Measurements from ENCODE around the gene NTRK3.

- TF ChIP-seq CTCF (conservative IDR thresholded peaks at IDR 0.05), result no peak
- no peak for TF ChIP-seq EZH2 (IDR thresholded peaks at IDR 0.05; ENCODE audit: low read depth)
These were observed 285.5 kb downstream of the NTRK3 start for GRCh38 chr15:87971076-87971475.

Data from PC-9 (cell line).